ENCODE data around the gene PITX1.

Gene PITX1

DNA sequence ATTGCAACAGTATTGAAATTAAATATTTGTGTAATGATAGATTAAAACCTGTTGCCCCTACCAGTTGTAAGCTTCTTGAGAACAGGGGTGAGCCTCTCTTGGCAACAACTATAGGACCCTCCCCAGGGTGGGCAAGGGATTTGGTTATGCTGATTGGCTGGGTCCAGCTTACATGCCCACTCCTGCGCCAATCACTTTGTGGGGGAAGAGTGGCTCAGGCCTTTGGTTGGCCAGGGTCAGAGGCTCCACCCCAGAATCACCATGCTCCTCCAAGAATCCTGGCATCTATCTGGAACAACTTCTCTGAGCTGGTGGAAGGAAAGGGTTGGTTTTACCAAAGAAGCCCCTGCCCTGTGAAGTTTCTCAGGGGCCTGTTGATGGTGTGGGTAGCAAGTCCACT, 8.6 kb upstream of the PITX1 start:
- no peak for DNase-seq (ENCODE audit: extremely low read depth in 1 of 2, low read depth in 1 of 2)

GRCh38 chr5:135041726-135042125, 7.7 kb upstream of the PITX1 start:
- DNase-seq (ENCODE audit: extremely low read depth in 1 of 2, low read depth in 1 of 2) = no peak

- DNase-seq (ENCODE audit: extremely low read depth in 1 of 2, low read depth in 1 of 2) = no peak
Measured at GRCh38 chr5:135041145-135041587, 7.1 kb upstream of the PITX1 start.

- no peak for DNase-seq (ENCODE audit: extremely low read depth in 1 of 2, low read depth in 1 of 2)
Measured at GRCh38 chr5:135040333-135041144, 6.5 kb upstream of the PITX1 start.

DNA sequence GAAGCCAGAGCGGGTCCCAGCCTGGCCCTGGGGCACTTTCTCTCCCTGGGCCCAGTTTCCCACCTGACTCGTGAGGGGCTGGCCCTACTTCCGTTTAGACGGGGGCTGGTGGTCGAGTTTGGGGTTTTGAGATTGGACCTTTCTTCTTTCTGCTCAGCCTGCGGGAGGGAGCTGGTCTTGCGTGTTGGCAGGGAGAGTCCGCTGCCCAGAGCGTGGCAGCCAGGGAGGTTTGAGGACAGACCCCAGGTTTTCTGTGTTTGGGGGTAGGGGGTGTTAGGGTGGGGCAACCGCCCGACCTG, 6.0 kb upstream of the PITX1 start:
- no peak for DNase-seq (ENCODE audit: extremely low read depth in 1 of 2, low read depth in 1 of 2)

DNA sequence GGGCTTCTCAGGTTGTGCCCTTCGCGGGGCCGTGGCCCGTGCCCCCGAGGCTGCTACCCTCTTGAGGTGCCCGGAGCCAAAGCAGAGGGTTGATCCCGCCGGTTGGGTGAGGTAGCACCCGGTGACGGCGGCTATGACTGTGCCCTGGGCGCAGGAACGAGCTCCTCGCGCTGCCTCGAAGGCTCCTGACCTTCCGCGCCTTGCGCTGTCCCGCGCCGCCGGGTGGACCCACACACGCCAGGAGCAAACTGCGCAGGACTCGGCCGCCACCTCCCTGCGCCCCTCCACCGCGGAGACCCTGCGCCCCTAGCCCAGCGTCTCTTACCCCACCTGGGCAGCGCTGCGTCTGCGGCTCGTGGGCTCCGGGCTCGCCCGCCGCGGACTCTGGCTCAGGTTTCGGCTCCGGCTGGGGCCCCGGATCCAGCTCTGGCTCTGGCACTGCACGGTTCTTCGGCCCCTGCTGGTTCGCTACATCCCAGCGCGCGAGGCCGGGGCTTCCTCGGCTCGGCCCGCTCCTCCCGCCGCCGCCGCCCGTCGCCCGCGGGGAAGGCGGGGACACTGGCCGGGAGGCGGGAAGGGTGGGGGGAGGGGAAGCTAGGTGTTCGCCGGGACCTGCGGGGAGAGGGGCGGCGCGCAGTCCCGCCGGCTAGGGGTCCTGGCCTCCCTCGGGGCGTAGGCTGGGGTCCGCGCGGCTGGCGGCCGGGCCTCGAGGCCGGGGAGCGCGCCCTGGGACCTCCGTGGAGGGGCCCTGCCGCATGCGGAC, 5.4 kb upstream of the PITX1 start:
- DNase-seq (ENCODE audit: extremely low read depth in 1 of 2, low read depth in 1 of 2) = no peak

GRCh38 chr5:135038813-135039270, 4.8 kb upstream of the PITX1 start:
- no peak for DNase-seq (ENCODE audit: extremely low read depth in 1 of 2, low read depth in 1 of 2)

- no peak for DNase-seq (ENCODE audit: extremely low read depth in 1 of 2, low read depth in 1 of 2)
Measured at GRCh38 chr5:135038205-135038812, 4.3 kb upstream of the PITX1 start.

DNA sequence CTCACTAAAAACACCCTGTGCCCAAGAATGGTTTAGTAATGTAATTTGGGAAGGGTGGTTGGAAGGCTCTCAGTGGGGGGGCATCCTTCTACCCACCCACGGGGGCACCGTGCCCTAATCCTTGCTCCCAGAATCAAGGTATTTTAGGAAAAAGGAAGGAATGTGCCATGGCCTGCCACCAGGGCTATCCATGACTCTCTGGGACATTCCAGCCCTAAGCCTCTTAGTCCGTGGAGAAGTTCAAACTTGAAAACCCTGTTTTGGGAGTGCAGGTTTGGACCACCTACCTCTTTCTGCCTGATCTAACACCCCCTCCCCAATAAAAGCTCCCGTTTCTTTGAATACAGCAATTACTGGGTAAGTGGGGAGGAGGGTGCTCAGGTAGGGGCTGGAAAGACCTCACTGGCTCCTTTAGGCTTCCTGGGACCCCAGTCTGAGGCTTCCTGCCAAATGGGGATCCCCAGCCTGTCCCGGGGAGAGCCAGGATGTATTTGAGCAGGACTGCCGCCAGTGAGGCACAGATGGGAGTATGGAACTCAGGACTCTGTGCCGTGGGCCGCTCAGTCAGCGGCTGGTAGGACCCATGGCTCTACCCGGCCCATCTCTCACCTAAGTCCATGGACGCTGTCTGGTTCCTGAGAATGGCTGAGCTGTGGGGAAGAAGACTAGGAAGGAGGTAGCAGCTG, 3.6 kb upstream of the PITX1 start:
- no peak for DNase-seq (ENCODE audit: extremely low read depth in 1 of 2, low read depth in 1 of 2)

GRCh38 chr5:135036405-135036804, 2.4 kb upstream of the PITX1 start:
- no peak for DNase-seq (ENCODE audit: extremely low read depth in 1 of 2, low read depth in 1 of 2)

DNA sequence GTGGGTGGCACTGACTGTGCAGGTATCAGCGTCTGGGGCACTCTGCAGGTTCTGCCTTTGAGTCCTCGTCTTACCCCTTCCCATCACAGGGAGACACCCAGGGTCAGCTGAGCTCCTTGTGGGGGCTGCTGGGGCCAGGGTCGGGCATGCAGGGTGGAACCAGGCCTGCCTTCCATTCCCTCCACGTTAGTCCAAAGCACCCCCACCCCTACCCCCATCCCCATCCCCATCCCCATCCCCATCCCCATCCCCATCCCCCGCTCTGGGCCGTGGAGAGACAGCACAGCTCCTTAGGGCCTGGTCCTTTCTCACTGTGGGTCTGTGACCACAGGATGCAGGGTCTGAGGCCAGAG, 1.6 kb upstream of the PITX1 start:
- DNase-seq (ENCODE audit: extremely low read depth in 1 of 2, low read depth in 1 of 2) = no peak

DNA sequence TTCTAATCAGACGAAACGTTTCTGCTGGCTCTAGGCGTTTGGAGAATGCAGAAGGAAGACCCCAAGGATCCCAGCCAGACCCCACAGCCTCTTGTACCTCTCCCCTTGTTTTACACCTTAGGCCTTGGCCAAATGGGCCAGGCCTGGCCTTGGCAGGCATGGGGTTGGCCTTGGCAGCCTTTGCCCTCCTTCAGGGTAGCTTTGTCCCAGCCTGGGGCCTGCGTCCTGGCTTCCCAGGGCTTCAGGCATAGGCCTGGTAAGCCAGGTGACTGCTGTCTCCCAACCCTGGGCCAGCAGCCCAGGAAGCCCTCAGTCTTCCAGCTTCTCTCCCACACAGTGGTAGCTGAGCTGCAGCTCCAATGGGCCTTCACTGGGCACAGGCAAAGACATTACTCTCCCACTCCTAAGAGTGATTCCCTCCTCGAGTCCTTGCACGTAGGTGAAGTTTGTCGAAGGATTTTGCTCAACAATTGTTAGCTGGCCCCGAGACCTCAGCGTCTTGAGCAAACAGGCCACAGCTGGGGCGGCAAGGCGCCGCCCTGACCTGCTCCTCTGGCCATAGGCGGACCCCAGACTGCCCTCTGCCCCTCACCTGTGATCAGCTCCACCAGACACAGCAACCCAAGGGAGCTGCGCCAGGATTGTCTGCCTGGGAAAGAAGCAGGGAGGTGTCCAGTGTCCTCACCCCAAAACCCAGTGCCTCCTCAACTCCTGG, 1.1 kb upstream of the PITX1 start:
- no peak for DNase-seq (ENCODE audit: extremely low read depth in 1 of 2, low read depth in 1 of 2)

DNA sequence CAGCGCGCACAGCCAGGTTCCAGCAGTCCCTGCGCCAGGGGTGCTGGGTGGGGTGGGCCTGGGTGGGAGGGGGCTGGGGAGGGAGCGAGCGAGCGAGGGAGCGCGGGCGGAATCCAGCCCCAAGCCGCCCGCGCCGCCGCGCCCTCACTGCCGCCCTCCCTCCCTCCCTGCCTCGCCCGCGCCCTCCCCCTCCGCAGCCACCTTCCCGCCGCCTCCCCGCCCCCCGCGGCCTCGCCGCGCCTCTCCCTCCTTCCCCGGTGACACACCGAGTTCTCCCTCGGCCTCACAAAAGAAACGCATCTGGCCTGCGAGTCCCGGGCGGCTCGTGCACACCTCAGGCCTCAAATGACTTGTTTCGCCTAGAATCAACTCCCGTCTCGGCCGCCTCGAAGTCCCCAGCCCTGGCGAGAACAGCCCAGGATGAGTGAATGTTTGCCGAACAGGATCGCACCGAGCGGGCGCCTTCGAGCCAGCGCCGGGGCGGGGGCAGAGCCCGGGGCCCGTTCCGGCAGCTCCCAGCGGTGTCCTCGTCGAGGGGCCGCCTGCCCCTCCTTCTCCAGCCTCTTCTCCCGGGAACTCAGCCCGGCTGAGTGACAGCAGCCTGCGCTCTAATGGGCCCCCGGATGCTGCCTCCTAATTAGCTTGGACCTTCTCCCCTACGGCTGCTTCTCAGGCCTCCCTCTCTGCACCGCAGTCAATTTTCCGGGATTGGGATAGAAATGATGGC, 371 bp upstream of the PITX1 start:
- DNase-seq (ENCODE audit: extremely low read depth in 1 of 2, low read depth in 1 of 2) = no peak

DNA sequence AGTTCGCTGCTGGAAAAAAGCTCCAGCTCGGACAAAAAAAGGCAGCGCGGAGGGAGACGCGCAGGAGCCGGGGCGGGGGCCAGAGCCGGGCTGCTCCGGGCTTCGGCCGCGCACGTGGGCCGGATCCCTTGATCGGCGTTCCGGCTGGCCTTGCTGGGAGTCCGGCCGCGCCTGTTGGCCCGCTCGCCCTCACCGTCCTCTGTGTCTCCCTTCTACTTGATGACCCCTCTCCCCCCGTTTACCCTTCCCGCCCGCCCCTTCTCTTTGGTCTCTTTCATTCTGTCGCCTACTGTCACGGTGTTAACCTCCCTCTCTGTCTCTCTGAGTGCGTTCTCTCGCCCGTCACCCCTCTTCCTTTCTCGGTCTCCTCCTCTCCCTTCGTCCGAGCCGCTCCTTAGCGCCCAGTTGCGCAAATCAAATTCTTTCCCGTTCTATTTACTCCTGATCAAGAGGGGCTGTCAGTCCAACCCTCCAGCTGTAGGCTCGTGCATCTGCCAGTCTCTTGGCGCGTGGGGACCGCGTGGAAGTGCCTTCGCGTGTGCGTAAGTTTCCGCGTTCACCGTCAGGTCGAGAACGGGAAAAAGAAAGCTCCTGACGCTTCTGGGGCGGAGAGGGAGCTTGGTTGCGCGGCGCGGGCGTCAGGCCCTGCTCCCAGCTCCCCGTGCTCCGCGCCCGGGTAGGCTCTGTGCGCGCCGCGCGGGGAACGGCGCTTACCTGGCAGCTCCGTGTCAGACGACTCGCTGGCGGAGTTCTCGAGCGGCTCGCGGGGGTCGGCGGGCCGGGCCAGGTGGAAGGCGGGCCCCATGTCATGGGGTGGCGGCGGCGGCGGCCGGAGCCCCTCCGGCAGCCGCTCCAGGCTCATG, 798 bp downstream of the PITX1 start:
- DNase-seq (ENCODE audit: extremely low read depth in 1 of 2, low read depth in 1 of 2) = no peak

GRCh38 chr5:135032695-135032998, 1.4 kb downstream of the PITX1 start:
- DNase-seq (ENCODE audit: extremely low read depth in 1 of 2, low read depth in 1 of 2) = no peak

DNA sequence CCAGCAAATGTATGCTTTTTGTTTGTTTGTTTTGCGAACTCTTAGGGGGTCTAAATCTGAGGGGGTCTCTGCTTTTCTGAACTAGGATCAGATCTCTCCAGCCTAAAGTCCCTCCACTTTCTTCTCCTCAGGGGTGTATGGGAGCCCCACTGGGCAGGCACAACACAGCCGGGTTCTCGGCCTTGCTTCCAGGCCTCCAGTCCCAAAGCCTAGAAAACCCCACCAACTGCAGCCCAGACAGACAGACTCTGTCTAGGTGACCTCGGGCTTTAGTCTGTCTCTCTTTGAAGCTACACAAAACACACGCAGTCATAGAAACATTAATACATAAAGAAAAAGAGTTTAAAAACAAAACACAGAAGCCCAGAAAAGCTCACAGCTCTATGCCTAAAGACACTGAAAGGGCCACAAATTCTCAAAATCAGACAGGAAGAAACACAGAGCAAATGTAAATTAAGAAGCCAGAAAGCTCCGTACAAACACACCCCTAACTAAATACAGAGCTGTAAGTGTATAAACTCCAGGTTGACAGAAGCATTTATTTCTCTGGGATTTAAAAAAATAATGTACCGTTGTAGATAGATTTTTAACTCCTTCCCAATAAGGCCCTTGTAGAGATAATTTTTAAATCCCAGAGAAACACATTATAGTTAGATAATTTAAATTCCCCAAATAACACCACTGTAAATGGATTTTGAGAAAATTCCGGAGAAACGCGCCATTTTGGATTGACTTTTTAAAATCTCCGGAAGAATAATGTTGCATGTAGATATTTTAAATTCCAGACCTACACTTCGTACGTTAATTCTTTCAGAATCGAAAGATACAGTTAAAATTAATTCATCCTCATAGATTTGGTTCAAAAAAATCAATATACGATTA, 2.0 kb downstream of the PITX1 start:
- DNase-seq (ENCODE audit: extremely low read depth in 1 of 2, low read depth in 1 of 2) = no peak

DNA sequence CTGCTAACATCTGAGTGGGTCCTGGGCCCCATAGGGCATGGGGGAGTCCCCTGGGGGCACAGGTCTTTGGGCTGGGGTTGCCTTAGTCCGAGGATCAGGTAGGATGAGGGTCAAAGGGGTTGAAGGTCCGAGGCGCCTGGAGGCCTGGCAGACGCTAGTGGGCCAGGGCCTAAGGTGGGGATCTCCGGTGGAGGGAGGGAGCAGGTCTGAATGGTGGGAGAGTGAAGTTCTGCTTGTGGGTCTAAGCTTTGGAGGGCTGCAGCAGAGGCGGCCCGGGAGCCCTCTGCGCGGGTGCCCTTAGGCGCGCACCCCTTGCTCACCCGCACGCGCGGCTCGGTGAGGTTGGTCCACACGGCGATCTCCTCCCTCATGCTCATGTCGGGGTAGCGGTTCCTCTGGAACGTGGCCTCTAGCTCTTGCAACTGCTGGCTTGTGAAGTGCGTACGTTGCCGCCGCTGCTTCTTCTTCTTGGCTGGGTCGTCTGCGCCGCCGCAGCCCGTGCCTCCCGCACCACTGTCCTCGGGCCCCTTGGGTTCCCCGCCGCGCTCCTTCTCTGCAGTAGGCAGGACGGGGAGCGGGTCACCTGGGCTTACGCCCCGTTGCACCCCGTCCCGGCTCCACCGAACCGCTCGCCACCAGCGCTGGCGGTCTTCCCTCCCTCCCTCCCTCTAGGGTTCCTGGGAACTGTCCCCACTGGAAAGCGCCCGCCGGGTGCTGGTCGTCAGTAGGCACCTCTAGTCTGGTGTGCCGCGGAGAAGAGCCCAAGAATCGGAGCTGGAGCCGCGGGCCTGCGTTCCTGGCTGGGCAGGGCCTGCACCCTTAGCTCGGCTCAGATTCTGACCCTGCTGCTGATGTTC, 2.8 kb downstream of the PITX1 start:
- no peak for DNase-seq (ENCODE audit: extremely low read depth in 1 of 2, low read depth in 1 of 2)

Data from stimulated activated CD8-positive, alpha-beta memory T cell treated with anti-CD3 and anti-CD28 coated beads, Interleukin-7, amount 100 ng/mL, for 48 hours (primary cell).